Measurements from ENCODE around the gene JAKMIP2.

DNA sequence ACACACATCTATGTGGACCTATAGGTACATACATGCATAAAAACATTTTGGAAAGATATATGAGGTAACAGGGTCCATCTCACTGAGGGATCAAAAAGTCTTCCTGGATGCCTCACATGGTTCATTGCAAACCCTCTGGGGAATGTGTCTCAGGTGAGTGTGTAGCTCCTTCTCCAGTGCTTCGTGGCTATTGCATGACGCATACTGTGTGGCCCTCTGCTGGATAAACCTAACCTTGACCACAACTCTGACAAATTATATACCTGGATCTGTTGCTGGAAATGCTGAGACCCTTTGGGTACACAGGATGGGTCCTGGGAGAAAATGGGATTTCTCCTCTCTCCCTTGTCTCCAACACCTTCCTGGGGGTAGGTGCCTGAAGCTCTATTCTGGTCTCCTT, 91.9 kb downstream of the JAKMIP2 start:
- no peak for TF ChIP-seq ELF1 (IDR thresholded peaks at IDR 0.05; ENCODE audit: borderline replicate concordance, low read depth)
- TF ChIP-seq ZNF274 (IDR thresholded peaks at IDR 0.05; ENCODE audit: low read depth, low read length) = no peak
- TF ChIP-seq, protein P1, sequence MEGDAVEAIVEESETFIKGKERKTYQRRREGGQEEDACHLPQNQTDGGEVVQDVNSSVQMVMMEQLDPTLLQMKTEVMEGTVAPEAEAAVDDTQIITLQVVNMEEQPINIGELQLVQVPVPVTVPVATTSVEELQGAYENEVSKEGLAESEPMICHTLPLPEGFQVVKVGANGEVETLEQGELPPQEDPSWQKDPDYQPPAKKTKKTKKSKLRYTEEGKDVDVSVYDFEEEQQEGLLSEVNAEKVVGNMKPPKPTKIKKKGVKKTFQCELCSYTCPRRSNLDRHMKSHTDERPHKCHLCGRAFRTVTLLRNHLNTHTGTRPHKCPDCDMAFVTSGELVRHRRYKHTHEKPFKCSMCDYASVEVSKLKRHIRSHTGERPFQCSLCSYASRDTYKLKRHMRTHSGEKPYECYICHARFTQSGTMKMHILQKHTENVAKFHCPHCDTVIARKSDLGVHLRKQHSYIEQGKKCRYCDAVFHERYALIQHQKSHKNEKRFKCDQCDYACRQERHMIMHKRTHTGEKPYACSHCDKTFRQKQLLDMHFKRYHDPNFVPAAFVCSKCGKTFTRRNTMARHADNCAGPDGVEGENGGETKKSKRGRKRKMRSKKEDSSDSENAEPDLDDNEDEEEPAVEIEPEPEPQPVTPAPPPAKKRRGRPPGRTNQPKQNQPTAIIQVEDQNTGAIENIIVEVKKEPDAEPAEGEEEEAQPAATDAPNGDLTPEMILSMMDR (IDR thresholded peaks at IDR 0.05 in 2 of 3, conservative IDR thresholded peaks at IDR 0.05 in 1 of 3; ENCODE audit: borderline replicate concordance in 1 of 3, insufficient read depth in 1 of 3, low read depth in 2 of 3, low read length in 2 of 3) = peak; percentile 18 to 53 (median 50); a peak in 4 of 6 replicates
- TF ChIP-seq, protein P2, sequence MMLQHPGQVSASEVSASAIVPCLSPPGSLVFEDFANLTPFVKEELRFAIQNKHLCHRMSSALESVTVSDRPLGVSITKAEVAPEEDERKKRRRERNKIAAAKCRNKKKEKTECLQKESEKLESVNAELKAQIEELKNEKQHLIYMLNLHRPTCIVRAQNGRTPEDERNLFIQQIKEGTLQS (IDR thresholded peaks at IDR 0.05) = no peak
- TF ChIP-seq YY1 (IDR thresholded peaks at IDR 0.05; ENCODE audit: extremely low read depth, insufficient replicate concordance, low read depth, low read length) = no peak
- TF ChIP-seq, protein P3, sequence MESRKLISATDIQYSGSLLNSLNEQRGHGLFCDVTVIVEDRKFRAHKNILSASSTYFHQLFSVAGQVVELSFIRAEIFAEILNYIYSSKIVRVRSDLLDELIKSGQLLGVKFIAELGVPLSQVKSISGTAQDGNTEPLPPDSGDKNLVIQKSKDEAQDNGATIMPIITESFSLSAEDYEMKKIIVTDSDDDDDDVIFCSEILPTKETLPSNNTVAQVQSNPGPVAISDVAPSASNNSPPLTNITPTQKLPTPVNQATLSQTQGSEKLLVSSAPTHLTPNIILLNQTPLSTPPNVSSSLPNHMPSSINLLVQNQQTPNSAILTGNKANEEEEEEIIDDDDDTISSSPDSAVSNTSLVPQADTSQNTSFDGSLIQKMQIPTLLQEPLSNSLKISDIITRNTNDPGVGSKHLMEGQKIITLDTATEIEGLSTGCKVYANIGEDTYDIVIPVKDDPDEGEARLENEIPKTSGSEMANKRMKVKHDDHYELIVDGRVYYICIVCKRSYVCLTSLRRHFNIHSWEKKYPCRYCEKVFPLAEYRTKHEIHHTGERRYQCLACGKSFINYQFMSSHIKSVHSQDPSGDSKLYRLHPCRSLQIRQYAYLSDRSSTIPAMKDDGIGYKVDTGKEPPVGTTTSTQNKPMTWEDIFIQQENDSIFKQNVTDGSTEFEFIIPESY (IDR thresholded peaks at IDR 0.05; ENCODE audit: extremely low read depth, insufficient replicate concordance, low read length) = no peak

Measured in HCT116 (cell line).